HepG2 (cell line): ENCODE measurements around the gene ZMYND10. TPM values are rescaled to one million over a fixed set of nuclear protein-coding genes. Genes with fewer than 3 reads are reported as not detected.

Experiments
- BRCA1 ChIP-seq: sonication (generic); formaldehyde crosslinking; IDR thresholded peaks from 2 replicates; pipeline ENCODE4 v1.4.0; 2020; ENCODE audit warnings: missing genetic modification reagents
- CBX5 ChIP-seq: sonication (generic); formaldehyde crosslinking; IDR thresholded peaks from 2 replicates; pipeline ENCODE4 v1.4.0; 2020; ENCODE audit warnings: missing genetic modification reagents, borderline replicate concordance
- CENPT ChIP-seq: sonication (generic); formaldehyde crosslinking; IDR thresholded peaks from 2 replicates; pipeline ENCODE4 v1.8.0; 2022; ENCODE audit warnings: low read depth, mild to moderate bottlenecking, moderate library complexity, missing genetic modification reagents
- DMAP1 ChIP-seq: IDR thresholded peaks from 2 replicates; pipeline ENCODE4 v1.6.1; 2016
- HOMEZ ChIP-seq: IDR thresholded peaks from 2 replicates; pipeline ENCODE4 v1.6.1; 2016; ENCODE audit warnings: low read depth
- ISL2 ChIP-seq: sonication (generic); formaldehyde crosslinking; IDR thresholded peaks from 2 replicates; pipeline ENCODE4 v1.5.0; 2020; ENCODE audit warnings: missing genetic modification reagents
- MAFK ChIP-seq, 2 experiments: IDR thresholded peaks in 1 of 2; conservative IDR thresholded peaks in 1 of 2; 2 replicates each; pipeline ENCODE4 v1.6.1; 2011; ENCODE audit warnings: improper control_type of control experiment in 2 of 2, low read length in 2 of 2
- MXI1 ChIP-seq: IDR thresholded peaks from 3 replicates; pipeline ENCODE4 v1.6.1; 2012; ENCODE audit warnings: low read depth, low read length, inconsistent platforms, borderline replicate concordance
- NBN ChIP-seq: fragments of 450-650 bp; conservative IDR thresholded peaks from 2 replicates; pipeline ENCODE4 v1.6.1; 2017
- NFIC ChIP-seq: IDR thresholded peaks from 2 replicates; pipeline ENCODE4 v1.6.1; 2012; ENCODE audit warnings: mild to moderate bottlenecking, low read length, inconsistent platforms
- NFKB2 ChIP-seq: sonication (generic); formaldehyde crosslinking; IDR thresholded peaks from 2 replicates; pipeline ENCODE4 v1.4.0; 2020; ENCODE audit warnings: missing genetic modification reagents, borderline replicate concordance
- ONECUT2 ChIP-seq: sonication (generic); formaldehyde crosslinking; IDR thresholded peaks from 2 replicates; pipeline ENCODE4 v1.4.0; 2020; ENCODE audit warnings: missing genetic modification reagents
- POGZ ChIP-seq: sonication (generic); formaldehyde crosslinking; IDR thresholded peaks from 2 replicates; pipeline ENCODE4 v1.4.0; 2020; ENCODE audit warnings: mild to moderate bottlenecking, missing genetic modification reagents
- SIX4 ChIP-seq: sonication (generic); formaldehyde crosslinking; IDR thresholded peaks from 2 replicates; pipeline ENCODE4 v1.4.0; 2020; ENCODE audit warnings: missing genetic modification reagents
- SRF ChIP-seq: IDR thresholded peaks from 2 replicates; pipeline ENCODE4 v1.6.1; 2011; ENCODE audit warnings: mild to moderate bottlenecking, low read depth, low read length, moderate library complexity
- ZIK1 ChIP-seq: sonication (generic); formaldehyde crosslinking; IDR thresholded peaks from 2 replicates; pipeline ENCODE4 v1.5.0; 2020; ENCODE audit warnings: mild to moderate bottlenecking, low read depth, missing genetic modification reagents, borderline replicate concordance
- ZNF296 ChIP-seq: sonication (generic); formaldehyde crosslinking; conservative IDR thresholded peaks from 2 replicates; pipeline ENCODE4 v1.5.0; 2020; ENCODE audit warnings: mild to moderate bottlenecking, missing genetic modification reagents
- ZNF512B ChIP-seq: sonication (generic); formaldehyde crosslinking; IDR thresholded peaks from 2 replicates; pipeline ENCODE4 v1.5.1; 2020; ENCODE audit warnings: missing genetic modification reagents, mild to moderate bottlenecking, borderline replicate concordance
- ZNF549 ChIP-seq: sonication (generic); formaldehyde crosslinking; IDR thresholded peaks from 2 replicates; pipeline ENCODE4 v1.5.0; 2020; ENCODE audit warnings: missing genetic modification reagents
- ZNF563 ChIP-seq: sonication (generic); formaldehyde crosslinking; IDR thresholded peaks from 2 replicates; pipeline ENCODE4 v1.8.0; 2022; ENCODE audit warnings: mild to moderate bottlenecking, moderate library complexity, missing genetic modification reagents
- ZNF709 ChIP-seq: sonication (generic); formaldehyde crosslinking; IDR thresholded peaks from 2 replicates; pipeline ENCODE4 v1.5.0; 2020; ENCODE audit warnings: mild to moderate bottlenecking, missing genetic modification reagents
- ZNF775 ChIP-seq: sonication (generic); formaldehyde crosslinking; IDR thresholded peaks from 2 replicates; pipeline ENCODE4 v1.4.0; 2020; ENCODE audit warnings: missing genetic modification reagents, mild to moderate bottlenecking, moderate library complexity, borderline replicate concordance
- ZNF878 ChIP-seq: sonication (generic); formaldehyde crosslinking; IDR thresholded peaks from 2 replicates; pipeline ENCODE4 v1.8.1; 2023; ENCODE audit warnings: mild to moderate bottlenecking, missing genetic modification reagents, moderate library complexity
- polyA plus RNA-seq, 8 experiments: library from polyadenylated mRNA; depleted of rRNA in 3 of 8; stranded (reverse) in 7 of 8; unstranded in 1 of 8; fragments of >200 nt; fragmentation: Illumina TruSeq in 4 of 8; extraction: Trizol in 4 of 8; gene quantifications; 2 replicates each; pipeline versions ENCODE4 v1.2.1 to v1.2.3, GENCODE V29; 2011 to 2016; ENCODE audit warnings: low read depth in 4 of 8, missing spikeins in 1 of 8, mixed read lengths in 1 of 8; ENCODE audit not compliant: insufficient read depth in 1 of 8
- total RNA-seq, 5 experiments: library from RNA; depleted of rRNA; stranded (reverse); fragments of >200 nt; fragmentation: Illumina TruSeq; extraction: Trizol; gene quantifications; 2 replicates each; pipeline ENCODE4 v1.2.3, GENCODE V29; 2016; ENCODE audit warnings: low read depth in 1 of 5
- TF ChIP-seq, protein P1 (sequence below): sonication (generic); formaldehyde crosslinking; IDR thresholded peaks from 2 replicates; pipeline ENCODE4 v1.4.0; 2020; ENCODE audit warnings: missing genetic modification reagents, borderline replicate concordance
- TF ChIP-seq, protein P2 (sequence below): sonication (generic); formaldehyde crosslinking; IDR thresholded peaks from 2 replicates; pipeline ENCODE4 v1.4.0; 2020; ENCODE audit warnings: mild to moderate bottlenecking, missing genetic modification reagents

Gene ZMYND10
- total and polyA plus RNA-seq, 2 of the 13 experiments (the other 11 are each of a cell fraction or from before 2014, with no cell fraction given), result 0.60 to 0.74 TPM

GRCh38 chr3:50358911-50359759 is 13.6 kb upstream of the ZMYND10 start, which contains the start of gene TMEM115 (continued):
- no peak for TF ChIP-seq ZNF512B (CRISPR knock-in tag)
- TF ChIP-seq NBN, result no peak
- TF ChIP-seq MAFK (conservative IDR thresholded peaks at IDR 0.05 in 1 of 2, IDR thresholded peaks at IDR 0.05 in 1 of 2; ENCODE audit: low read length in 2 of 2), result no peak
- TF ChIP-seq NFKB2, result peak; percentile 71; the same call in 1 of the 2 replicates
- no peak; the same call in 1 of the 2 replicates for TF ChIP-seq SRF
- TF ChIP-seq ZNF563 (CRISPR knock-in tag), result peak; percentile 73
- no peak for TF ChIP-seq BRCA1 (CRISPR knock-in tag)
- TF ChIP-seq MXI1, result peak; percentile 76; the same call in 1 of the 3 replicates
- no peak; the same call in 1 of the 2 replicates for TF ChIP-seq SIX4 (CRISPR knock-in tag)
- no peak for TF ChIP-seq HOMEZ
- TF ChIP-seq, protein P1, sequence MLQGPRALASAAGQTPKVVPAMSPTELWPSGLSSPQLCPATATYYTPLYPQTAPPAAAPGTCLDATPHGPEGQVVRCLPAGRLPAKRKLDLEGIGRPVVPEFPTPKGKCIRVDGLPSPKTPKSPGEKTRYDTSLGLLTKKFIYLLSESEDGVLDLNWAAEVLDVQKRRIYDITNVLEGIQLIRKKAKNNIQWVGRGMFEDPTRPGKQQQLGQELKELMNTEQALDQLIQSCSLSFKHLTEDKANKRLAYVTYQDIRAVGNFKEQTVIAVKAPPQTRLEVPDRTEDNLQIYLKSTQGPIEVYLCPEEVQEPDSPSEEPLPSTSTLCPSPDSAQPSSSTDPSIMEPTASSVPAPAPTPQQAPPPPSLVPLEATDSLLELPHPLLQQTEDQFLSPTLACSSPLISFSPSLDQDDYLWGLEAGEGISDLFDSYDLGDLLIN (CRISPR knock-in tag), result no peak; the same call in 1 of the 2 replicates
- TF ChIP-seq CENPT (CRISPR knock-in tag), result 0 out of 2 replicates have a peak, but pooled peaks have one; percentile 60
- TF ChIP-seq ZNF878 (CRISPR knock-in tag), result no peak
- no peak; the same call in 1 of the 2 replicates for TF ChIP-seq POGZ
- TF ChIP-seq CBX5 (CRISPR knock-in tag), result peak; percentile 15
- TF ChIP-seq DMAP1, result peak; percentile 80; the same call in 1 of the 2 replicates
- no peak for TF ChIP-seq ONECUT2 (CRISPR knock-in tag)
- no peak for TF ChIP-seq ZNF549 (CRISPR knock-in tag)
- TF ChIP-seq NFIC, result no peak
- TF ChIP-seq ISL2 (CRISPR knock-in tag), result no peak; the same call in 1 of the 2 replicates
- TF ChIP-seq, protein P2, sequence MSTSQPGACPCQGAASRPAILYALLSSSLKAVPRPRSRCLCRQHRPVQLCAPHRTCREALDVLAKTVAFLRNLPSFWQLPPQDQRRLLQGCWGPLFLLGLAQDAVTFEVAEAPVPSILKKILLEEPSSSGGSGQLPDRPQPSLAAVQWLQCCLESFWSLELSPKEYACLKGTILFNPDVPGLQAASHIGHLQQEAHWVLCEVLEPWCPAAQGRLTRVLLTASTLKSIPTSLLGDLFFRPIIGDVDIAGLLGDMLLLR (CRISPR knock-in tag), result peak; percentile 48; the same call in 1 of the 2 replicates
- no peak for TF ChIP-seq ZNF296
- TF ChIP-seq ZNF709 (CRISPR knock-in tag), result 0 out of 2 replicates have a peak, but pooled peaks have one; percentile 7
- TF ChIP-seq ZNF775 (CRISPR knock-in tag), result no peak
- 0 out of 2 replicates have a peak, but pooled peaks have one; percentile 71 for TF ChIP-seq ZIK1 (CRISPR knock-in tag)
